Activated CD8-positive, alpha-beta T cell treated with anti-CD3 and anti-CD28 coated beads for 36 hours (primary cell): ENCODE results near the gene ZDHHC12. TPM values are rescaled to one million over a fixed set of nuclear protein-coding genes. Genes with fewer than 3 reads are reported as not detected.

Experiments
- ATAC-seq: fragments of 200-7000 bp; cut with Tn5 transposase; one replicate; pipeline ENCODE4 v1.10.0; 2021; ENCODE audit warnings: mild to moderate bottlenecking, moderate library complexity
- CTCF ChIA-PET: fragments of 350-600 bp; sonication (Branson Sonifier 250); formaldehyde crosslinking; loops from one replicate; lab custom pipeline; 2021; ENCODE audit warnings: antibody characterized with exemption; lab: Charles Lee
- POLR2A ChIA-PET: fragments of 350-600 bp; sonication (Branson Sonifier 250); formaldehyde crosslinking; loops from one replicate; lab custom pipeline; 2021; ENCODE audit warnings: antibody characterized with exemption; lab: Charles Lee
- DNase-seq: peaks from one replicate; pipeline ENCODE4 v3.0.0-alpha.2; 2020
- H3K27ac Mint-ChIP-seq: one replicate; pipeline ENCODE4 v1.8.0; 2021; ENCODE audit warnings: mild to moderate bottlenecking, mixed read lengths
- H3K27me3 Mint-ChIP-seq: one replicate; pipeline ENCODE4 v1.8.0; 2021; ENCODE audit warnings: mixed read lengths
- H3K36me3 Mint-ChIP-seq: one replicate; pipeline ENCODE4 v1.8.0; 2021; ENCODE audit warnings: low read depth, mixed read lengths
- H3K4me1 Mint-ChIP-seq: one replicate; pipeline ENCODE4 v1.8.0; 2021; ENCODE audit warnings: low read depth, mixed read lengths
- H3K4me3 Mint-ChIP-seq: one replicate; pipeline ENCODE4 v1.8.0; 2021; ENCODE audit warnings: mild to moderate bottlenecking, moderate library complexity, mixed read lengths
- H3K9me3 Mint-ChIP-seq: one replicate; pipeline ENCODE4 v1.8.0; 2021; ENCODE audit warnings: mixed read lengths
- intact Hi-C: fragments of 100-400 bp; cut with micrococcal nuclease; formaldehyde crosslinking; loops from one replicate; pipeline ENCODE4 v1.10.0; 2022
- total RNA-seq, 2 experiments: library from RNA; stranded (reverse); gene quantifications; one replicate each; pipeline ENCODE4 v1.2.3, GENCODE V29; 2021
- TF ChIP-seq, protein P1 (sequence below): fragments of 200-600 bp; IDR thresholded peaks from one replicate; pipeline ENCODE4 v1.8.0; 2022; ENCODE audit warnings: antibody characterized with exemption, mild to moderate bottlenecking

ZDHHC12 gene
- total RNA-seq, 2 experiments from 2014 or later: 44.9 to 48.7 TPM

DNA sequence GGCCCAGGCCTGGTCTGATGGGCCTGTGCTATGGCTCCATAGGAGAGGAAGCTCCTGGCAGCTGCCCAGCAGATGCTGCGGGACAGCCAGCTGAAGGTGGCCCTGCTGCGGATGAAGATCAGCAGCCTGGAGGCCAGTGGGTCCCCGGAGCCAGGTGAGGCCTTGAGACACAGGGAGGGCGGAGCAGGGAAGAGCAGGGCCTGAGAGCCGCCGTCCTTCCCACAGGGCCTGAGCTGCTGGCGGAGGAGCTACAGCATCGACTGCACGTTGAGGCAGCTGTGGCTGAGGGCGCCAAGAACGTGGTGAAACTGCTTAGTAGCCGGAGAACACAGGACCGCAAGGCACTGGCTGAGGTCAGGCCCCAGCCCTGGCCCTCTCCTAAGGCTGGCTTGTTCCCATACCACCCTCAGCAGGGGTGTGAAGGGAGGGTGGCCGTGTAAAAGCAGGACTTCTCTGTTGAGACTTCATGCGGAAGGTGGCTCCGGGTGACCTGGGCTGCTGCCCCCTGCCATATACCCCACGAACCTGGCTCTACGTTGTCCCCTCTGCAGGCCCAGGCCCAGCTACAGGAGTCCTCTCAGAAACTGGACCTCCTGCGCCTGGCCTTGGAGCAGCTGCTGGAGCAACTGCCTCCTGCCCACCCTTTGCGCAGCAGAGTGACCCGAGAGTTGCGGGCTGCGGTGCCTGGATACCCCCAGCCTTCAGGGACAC is 17.1 kb downstream of the ZDHHC12 start:
- POLR2A ChIA-PET: interaction anchor here (0.6 to 1.3 kb wide), 5 partner anchors 9 to 983 kb away, joined by 3 to 5 read pairs (median 3); partner anchors contain the start of gene ZDHHC12
- intact Hi-C loops: no loop called here
- Mint-ChIP-seq H3K4me3 (no peak overlapping the region), H3K9me3 (no peaks in the 10 kb centered on the region), H3K4me1 (peaks cover 5% of the 10 kb centered on the region), H3K36me3 (no peaks in the 10 kb centered on the region), H3K27me3 (no peaks in the 10 kb centered on the region), H3K27ac (no peak overlapping the region)
- DNase-seq (no peak), ATAC-seq (no peak)
- TF ChIP-seq, protein P1, sequence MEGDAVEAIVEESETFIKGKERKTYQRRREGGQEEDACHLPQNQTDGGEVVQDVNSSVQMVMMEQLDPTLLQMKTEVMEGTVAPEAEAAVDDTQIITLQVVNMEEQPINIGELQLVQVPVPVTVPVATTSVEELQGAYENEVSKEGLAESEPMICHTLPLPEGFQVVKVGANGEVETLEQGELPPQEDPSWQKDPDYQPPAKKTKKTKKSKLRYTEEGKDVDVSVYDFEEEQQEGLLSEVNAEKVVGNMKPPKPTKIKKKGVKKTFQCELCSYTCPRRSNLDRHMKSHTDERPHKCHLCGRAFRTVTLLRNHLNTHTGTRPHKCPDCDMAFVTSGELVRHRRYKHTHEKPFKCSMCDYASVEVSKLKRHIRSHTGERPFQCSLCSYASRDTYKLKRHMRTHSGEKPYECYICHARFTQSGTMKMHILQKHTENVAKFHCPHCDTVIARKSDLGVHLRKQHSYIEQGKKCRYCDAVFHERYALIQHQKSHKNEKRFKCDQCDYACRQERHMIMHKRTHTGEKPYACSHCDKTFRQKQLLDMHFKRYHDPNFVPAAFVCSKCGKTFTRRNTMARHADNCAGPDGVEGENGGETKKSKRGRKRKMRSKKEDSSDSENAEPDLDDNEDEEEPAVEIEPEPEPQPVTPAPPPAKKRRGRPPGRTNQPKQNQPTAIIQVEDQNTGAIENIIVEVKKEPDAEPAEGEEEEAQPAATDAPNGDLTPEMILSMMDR: no peak
- CTCF ChIA-PET: interaction anchor here (0.9 to 1.5 kb wide), 3 partner anchors 9 to 26 kb away, joined by 3 read pairs; partner anchors contain the start of gene ZDHHC12

DNA sequence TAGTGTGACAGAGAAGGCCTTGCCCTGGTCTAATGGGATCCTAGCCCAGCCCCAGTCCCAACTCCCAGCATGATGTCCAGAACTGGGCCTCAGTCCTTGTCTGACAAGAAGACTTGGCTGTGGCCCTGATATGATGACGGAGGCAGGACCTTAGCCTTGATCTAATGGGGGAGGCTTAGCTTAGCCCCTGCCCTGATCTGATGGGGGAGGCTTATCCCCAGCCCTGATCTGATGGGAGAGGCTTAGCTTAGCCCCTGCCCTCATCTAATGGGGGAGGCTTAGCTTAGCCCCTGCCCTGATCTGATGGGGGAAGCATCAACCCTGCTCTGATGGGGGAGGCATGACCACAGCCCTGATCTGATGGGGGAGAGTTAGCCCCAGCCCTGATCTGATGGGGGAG is 17.9 kb downstream of the ZDHHC12 start:
- CTCF ChIA-PET: interaction anchor here (1.0 to 1.5 kb wide), 2 partner anchors 9 to 27 kb away, joined by 3 read pairs; no protein-coding TSS in a partner anchor
- intact Hi-C loops: no loop called here
- no peak overlapping the region for H3K27ac Mint-ChIP-seq

DNA sequence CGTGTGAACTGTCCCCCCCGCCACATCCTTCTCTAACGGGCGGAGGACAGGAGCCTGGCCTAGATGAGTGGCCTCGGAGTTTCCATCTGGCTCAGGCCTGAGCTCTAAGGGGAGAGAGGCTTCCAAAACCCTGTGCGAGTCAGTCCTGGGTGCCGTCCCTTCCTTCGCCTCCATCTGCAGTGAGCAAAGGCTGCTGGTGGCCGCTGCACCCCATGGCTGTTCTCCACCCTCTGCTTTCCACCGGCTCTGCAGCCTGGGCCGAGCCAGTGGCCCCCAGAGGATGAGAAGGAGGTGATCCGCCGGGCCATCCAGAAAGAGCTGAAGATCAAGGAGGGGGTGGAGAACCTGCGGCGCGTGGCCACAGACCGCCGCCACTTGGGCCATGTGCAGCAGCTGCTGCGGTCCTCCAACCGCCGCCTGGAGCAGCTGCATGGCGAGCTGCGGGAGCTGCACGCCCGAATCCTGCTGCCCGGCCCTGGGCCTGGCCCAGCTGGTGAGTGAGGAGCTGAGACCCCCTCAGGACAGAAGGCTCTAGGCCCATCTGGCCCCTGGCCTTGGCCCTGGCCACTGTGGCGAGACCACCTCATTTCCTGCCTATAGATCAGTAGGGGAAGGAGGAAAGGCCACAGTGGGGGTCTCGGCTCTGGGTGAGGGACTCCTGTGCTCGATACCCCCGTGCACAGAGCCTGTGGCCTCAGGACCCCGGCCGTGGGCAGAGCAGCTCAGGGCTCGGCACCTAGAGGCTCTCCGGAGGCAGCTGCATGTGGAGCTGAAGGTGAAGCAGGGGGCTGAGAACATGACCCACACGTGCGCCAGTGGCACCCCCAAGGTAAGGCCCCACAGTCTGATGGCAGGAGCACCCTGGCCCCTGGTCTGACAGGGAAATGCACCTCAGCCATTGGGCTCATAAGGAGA is 18.6 kb downstream of the ZDHHC12 start:
- no peaks in the 10 kb centered on the region for H3K36me3 Mint-ChIP-seq
- ChIA-PET CTCF (interaction anchor here (1.0 to 1.9 kb wide), 3 partner anchors 8 to 224 kb away, joined by 3 to 4 read pairs (median 3); partner anchors contain the start of gene ZDHHC12), POLR2A (interaction anchor here (0.6 to 1.4 kb wide), 7 partner anchors 8 to 185 kb away, joined by 3 to 5 read pairs (median 3); partner anchors contain the start of gene ZDHHC12)
- peaks cover 13% of the 10 kb centered on the region for H3K4me1 Mint-ChIP-seq
- TF ChIP-seq, protein P1: no peak
- no peak overlapping the region for H3K27ac Mint-ChIP-seq
- ATAC-seq (no peak), DNase-seq (no peak)
- H3K27me3 Mint-ChIP-seq: no peaks in the 10 kb centered on the region
- intact Hi-C loops: no loop called here
- H3K9me3 Mint-ChIP-seq: no peaks in the 10 kb centered on the region
- no peak overlapping the region for H3K4me3 Mint-ChIP-seq

More for the DNA sequence above, 17.9 kb downstream of the ZDHHC12 start:
- Mint-ChIP-seq H3K4me3 (no peak overlapping the region), H3K4me1 (peaks cover 12% of the 10 kb centered on the region), H3K36me3 (no peaks in the 10 kb centered on the region), H3K27me3 (no peaks in the 10 kb centered on the region), H3K9me3 (no peaks in the 10 kb centered on the region)
- TF ChIP-seq, protein P1: no peak
- POLR2A ChIA-PET: interaction anchor here (0.6 to 1.4 kb wide), 6 partner anchors 8 to 982 kb away, joined by 3 to 5 read pairs (median 4); partner anchors contain the start of gene ZDHHC12
- ATAC-seq (no peak), DNase-seq (no peak)

DNA sequence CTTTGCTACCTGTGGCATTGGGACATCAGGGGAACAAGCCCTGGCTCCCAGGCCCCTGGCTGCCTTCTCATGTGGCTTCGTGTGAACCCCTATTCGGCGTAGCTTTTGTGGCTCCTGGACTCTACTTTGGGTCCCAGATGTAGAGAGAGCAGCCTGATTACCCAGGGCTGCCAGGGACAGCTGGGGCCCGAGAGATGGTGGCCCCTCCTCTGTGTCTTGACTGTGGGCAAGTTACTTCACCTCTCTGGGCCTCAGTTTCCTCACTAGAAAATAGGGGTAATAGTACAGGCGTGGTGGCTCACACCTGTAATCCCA is 19.6 kb downstream of the ZDHHC12 start:
- Mint-ChIP-seq H3K36me3 (no peaks in the 10 kb centered on the region), H3K9me3 (no peaks in the 10 kb centered on the region), H3K4me1 (peaks cover 13% of the 10 kb centered on the region), H3K27me3 (no peaks in the 10 kb centered on the region), H3K4me3 (no peak overlapping the region), H3K27ac (no peak overlapping the region)
- ChIA-PET CTCF (interaction anchor here (1.4 to 1.9 kb wide), 2 partner anchors 20 to 84 kb away, joined by 3 to 4 read pairs; partner anchors contain the start of gene ZDHHC12), POLR2A (interaction anchor here (1.1 to 1.2 kb wide), 2 partner anchors 12 to 22 kb away, joined by 3 to 4 read pairs; no protein-coding TSS in a partner anchor)
- TF ChIP-seq, protein P1: no peak
- DNase-seq (no peak), ATAC-seq (no peak)
- intact Hi-C loops: no loop called here
